ENCODE results near the gene PACS2. TPM values are rescaled to one million over a fixed set of nuclear protein-coding genes. Genes with fewer than 3 reads are reported as not detected.

Gene PACS2
- total and polyA plus RNA-seq, 4 experiments from 2014 or later = 1.9 to 76.6 (median 39.3) TPM

DNA sequence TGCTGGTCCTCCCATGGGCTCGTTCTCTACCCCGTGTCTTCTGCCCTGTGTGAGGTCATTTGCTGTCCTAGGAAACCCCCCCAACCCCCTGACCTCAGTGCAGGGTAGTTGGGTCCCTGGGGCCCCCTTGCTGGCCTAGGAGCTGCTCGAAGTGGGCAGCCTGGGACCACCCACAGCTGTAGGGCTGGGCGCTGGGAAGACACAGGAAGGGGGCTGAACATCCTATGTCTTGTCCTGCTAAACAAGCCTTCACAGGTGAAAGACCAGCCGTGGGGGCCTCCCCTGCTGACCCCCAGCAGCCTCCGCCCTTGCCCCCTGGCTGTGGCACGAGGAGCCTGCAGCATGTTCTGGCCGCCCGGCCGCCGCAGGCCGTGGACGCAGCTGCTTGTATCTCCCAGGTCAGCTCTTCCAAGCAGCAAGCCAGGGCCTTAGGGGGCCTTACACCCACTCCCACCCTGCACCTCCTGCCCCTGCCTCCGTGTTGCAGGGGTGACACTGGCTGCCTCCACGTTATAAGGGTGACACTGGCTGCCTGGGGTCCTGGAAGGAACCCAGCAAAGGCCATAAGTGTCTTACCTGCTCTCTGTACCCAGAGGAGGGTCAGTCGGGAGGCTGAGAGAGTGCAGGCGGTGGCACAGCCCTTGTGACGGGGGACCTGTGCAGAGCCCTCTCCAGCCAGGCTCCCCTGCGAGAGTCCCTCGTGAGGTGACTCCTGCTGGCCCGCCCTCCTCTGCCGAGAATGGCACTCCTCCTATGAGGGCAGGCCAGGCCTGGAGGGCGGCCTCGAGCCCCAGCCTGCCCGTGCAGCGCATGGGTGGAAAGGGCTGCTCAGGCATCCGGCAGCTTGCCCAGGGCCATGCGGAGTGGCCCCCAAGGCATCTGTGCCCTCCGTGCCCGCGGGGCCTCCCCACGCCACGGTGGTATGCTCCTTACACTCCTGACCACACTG, 72.3 kb downstream of the PACS2 start:
- peaks cover 0 to 2% (median 0%) of the 10 kb centered on the region in 4 donors for H3K4me1 Mint-ChIP-seq

DNA sequence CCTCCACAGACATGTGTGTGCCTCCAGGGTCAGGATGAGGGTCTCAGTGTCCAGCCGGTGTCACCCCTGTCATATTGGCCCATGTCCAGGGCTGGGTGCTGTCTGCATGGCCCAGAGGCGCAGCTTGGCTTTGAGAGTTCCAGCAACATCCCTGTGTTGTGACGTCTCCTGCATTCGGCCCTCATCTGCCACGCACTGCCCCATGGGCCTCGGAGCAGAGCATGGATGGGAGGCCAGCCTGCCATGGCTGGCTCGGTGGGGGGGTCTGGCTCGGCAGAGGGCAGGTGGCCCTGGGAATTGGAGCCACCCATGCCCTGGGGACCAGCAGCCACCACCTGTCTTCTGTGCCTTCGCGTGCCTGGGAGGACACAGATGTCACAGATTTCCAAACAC, 73.0 kb downstream of the PACS2 start:
- H3K27me3 ChIP-seq (ENCODE audit: insufficient read depth, low read length) = no peaks in the 10 kb centered on the region
- Mint-ChIP-seq H3K36me3 (peaks cover 4% of the 10 kb centered on the region in 2 donors), H3K27ac (no peak overlapping the region), H3K4me1 (peaks cover 0 to 2% (median 0%) of the 10 kb centered on the region in 4 donors), H3K9me3 (no peaks in the 10 kb centered on the region), H3K4me3 (no peak overlapping the region), H3K27me3 (no peaks in the 10 kb centered on the region)
- POLR2A ChIA-PET (ENCODE audit: partially characterized antibody) = no interaction called here
- no peaks in the 10 kb centered on the region for H3K36me3 ChIP-seq (ENCODE audit: insufficient read depth, low read length)
- H3K4me3 ChIP-seq (ENCODE audit: low read length in 2 of 2) = no peak overlapping the region
- intact Hi-C loops (cut with micrococcal nuclease) = no loop called here
- DNase-seq = no peak
- no peaks in the 10 kb centered on the region for H3K4me1 ChIP-seq (ENCODE audit: insufficient read depth, low read length)
- CTCF ChIA-PET (ENCODE audit: partially characterized antibody) = no interaction called here
- no peak overlapping the region for H3K27ac ChIP-seq (ENCODE audit: low read depth, low read length)
- H3K9me3 ChIP-seq (ENCODE audit: control insufficient read depth in 1 of 2, low read length in 2 of 2) = no peaks in the 10 kb centered on the region

More for the DNA sequence above, 72.3 kb downstream of the PACS2 start:
- Mint-ChIP-seq H3K36me3 (peaks cover 4% of the 10 kb centered on the region in 2 donors), H3K9me3 (no peaks in the 10 kb centered on the region), H3K4me3 (no peak overlapping the region), H3K27me3 (no peaks in the 10 kb centered on the region), H3K27ac (no peak overlapping the region)
- H3K27ac ChIP-seq (ENCODE audit: low read depth, low read length) = no peak overlapping the region
- CTCF ChIA-PET (ENCODE audit: partially characterized antibody) = interaction anchor here (0.8 kb wide), 1 partner anchor 16 kb away, joined by 3 read pairs; no protein-coding TSS in a partner anchor
- H3K27me3 ChIP-seq (ENCODE audit: insufficient read depth, low read length) = no peaks in the 10 kb centered on the region
- POLR2A ChIA-PET (ENCODE audit: partially characterized antibody) = no interaction called here
- intact Hi-C loops (cut with micrococcal nuclease) = no loop called here
- DNase-seq = no peak
- no peak overlapping the region for H3K4me3 ChIP-seq (ENCODE audit: low read length in 2 of 2)
- H3K4me1 ChIP-seq (ENCODE audit: insufficient read depth, low read length) = no peaks in the 10 kb centered on the region
- no peaks in the 10 kb centered on the region for H3K9me3 ChIP-seq (ENCODE audit: control insufficient read depth in 1 of 2, low read length in 2 of 2)
- no peaks in the 10 kb centered on the region for H3K36me3 ChIP-seq (ENCODE audit: insufficient read depth, low read length)

DNA sequence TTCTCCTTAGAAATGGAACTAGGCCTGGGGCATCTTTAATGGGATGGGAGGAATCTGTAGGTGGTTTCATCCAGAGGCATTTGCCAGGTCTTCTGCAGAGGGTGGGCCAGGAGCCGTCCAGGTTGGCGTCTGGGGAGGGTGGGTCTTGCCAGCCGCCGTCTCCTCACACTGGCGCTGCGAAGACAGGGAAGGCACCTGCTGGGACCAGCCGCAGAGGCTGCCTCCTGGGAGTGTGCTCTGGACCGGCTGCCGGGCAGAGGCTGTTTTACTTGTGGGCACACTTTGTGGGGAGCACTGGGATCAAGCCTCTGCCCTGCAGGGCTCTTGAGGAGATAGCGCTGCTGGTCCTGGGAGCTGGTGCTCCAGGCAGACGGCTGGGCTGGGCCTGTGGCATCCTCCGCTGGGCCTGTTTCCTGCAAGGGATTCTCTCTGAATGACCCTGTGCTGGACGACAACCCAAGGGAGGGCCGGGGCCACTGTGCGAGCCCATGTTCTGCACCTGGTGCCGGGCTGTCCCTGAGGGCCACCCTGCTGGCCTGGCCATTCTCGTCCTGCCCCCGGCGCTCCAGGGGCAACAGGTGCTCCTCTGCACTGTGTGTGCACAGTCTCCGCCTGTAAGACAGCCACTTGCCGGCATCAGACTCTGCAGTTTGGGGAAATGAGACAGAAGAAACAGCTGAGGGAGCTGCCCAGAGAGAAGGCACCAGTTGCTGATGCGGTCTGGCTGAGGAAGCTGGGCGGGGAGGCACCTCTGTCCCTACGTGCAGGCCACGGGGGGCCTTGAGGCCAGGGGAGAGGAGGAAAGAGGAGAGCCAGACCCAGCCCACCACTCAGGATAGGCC, 73.8 kb downstream of the PACS2 start:
- Mint-ChIP-seq H3K36me3 (peaks cover 4% of the 10 kb centered on the region in 2 donors), H3K4me1 (peaks cover 0 to 2% (median 0%) of the 10 kb centered on the region in 4 donors), H3K27ac (no peak overlapping the region), H3K27me3 (no peaks in the 10 kb centered on the region), H3K4me3 (no peak overlapping the region), H3K9me3 (no peaks in the 10 kb centered on the region)
- DNase-seq = no peak
- ChIA-PET CTCF (ENCODE audit: partially characterized antibody) (no interaction called here), POLR2A (ENCODE audit: partially characterized antibody) (interaction anchor here (0.9 kb wide), 1 partner anchor 22 kb away, joined by 3 read pairs; no protein-coding TSS in a partner anchor)
- Histone ChIP-seq H3K27ac (ENCODE audit: low read depth, low read length) (no peak overlapping the region), H3K9me3 (ENCODE audit: control insufficient read depth in 1 of 2, low read length in 2 of 2) (no peaks in the 10 kb centered on the region), H3K4me3 (ENCODE audit: low read length in 2 of 2) (no peak overlapping the region), H3K27me3 (ENCODE audit: insufficient read depth, low read length) (no peaks in the 10 kb centered on the region), H3K4me1 (ENCODE audit: insufficient read depth, low read length) (no peaks in the 10 kb centered on the region), H3K36me3 (ENCODE audit: insufficient read depth, low read length) (no peaks in the 10 kb centered on the region)
- intact Hi-C loops (cut with micrococcal nuclease) = no loop called here

DNA sequence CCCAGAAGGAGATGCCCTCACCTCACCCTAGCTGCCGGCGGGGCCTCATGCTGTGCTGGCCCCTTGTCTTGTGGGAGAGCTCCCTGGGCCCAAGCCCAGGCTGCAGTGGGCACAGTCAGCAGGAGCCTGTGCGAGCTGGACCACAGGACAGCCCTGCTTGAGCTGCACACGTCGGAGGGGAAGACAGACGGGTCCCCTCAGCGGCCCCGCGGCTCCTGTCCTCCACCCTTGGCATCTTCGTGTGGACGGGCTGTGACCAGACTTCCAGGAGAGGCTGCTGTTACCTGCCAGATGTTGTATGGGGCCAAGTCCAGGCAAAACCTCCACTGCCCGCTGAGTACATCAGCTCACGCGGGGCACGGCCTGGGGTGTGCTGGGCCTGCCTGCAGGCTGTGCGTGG, 74.4 kb downstream of the PACS2 start:
- CTCF ChIA-PET (ENCODE audit: partially characterized antibody) = no interaction called here
- no peak for DNase-seq
- Mint-ChIP-seq H3K4me1 (peaks cover 0 to 2% (median 0%) of the 10 kb centered on the region in 4 donors), H3K27me3 (no peaks in the 10 kb centered on the region), H3K36me3 (peaks cover 0 to 2% of the 10 kb centered on the region in 2 donors), H3K9me3 (no peaks in the 10 kb centered on the region), H3K27ac (no peak overlapping the region), H3K4me3 (no peak overlapping the region)
- POLR2A ChIA-PET (ENCODE audit: partially characterized antibody) = interaction anchor here (0.9 kb wide), 1 partner anchor 22 kb away, joined by 3 read pairs; no protein-coding TSS in a partner anchor
- no peaks in the 10 kb centered on the region for H3K9me3 ChIP-seq (ENCODE audit: control insufficient read depth in 1 of 2, low read length in 2 of 2)
- H3K4me1 ChIP-seq (ENCODE audit: insufficient read depth, low read length) = no peaks in the 10 kb centered on the region
- no peak overlapping the region for H3K27ac ChIP-seq (ENCODE audit: low read depth, low read length)
- H3K4me3 ChIP-seq (ENCODE audit: low read length in 2 of 2) = no peak overlapping the region
- no peaks in the 10 kb centered on the region for H3K27me3 ChIP-seq (ENCODE audit: insufficient read depth, low read length)
- intact Hi-C loops (cut with micrococcal nuclease) = no loop called here
- no peaks in the 10 kb centered on the region for H3K36me3 ChIP-seq (ENCODE audit: insufficient read depth, low read length)

DNA sequence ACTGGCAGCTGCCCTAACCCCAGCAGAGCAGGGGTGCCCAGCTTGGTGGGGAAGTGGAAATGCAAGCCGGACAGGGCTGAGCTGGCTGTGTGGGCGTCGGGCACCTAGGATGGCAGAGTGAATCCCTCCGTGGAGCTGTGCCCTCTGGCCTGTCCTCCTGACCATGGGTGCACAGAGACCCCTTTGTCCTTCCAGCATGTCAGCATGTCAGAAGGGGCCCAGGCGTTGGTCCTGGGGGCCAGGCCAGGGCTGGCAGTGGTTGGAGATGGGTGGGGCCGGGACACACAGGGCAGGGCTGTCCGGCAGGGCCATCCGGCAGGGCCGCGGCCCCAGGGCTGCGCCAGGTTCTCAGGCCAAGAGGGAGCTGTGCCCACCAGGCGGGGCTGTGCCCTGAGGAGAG, 75.0 kb downstream of the PACS2 start:
- Histone ChIP-seq H3K4me1 (ENCODE audit: insufficient read depth, low read length) (no peaks in the 10 kb centered on the region), H3K36me3 (ENCODE audit: insufficient read depth, low read length) (no peaks in the 10 kb centered on the region), H3K27me3 (ENCODE audit: insufficient read depth, low read length) (no peaks in the 10 kb centered on the region), H3K4me3 (ENCODE audit: low read length in 2 of 2) (no peak overlapping the region), H3K9me3 (ENCODE audit: control insufficient read depth in 1 of 2, low read length in 2 of 2) (no peaks in the 10 kb centered on the region), H3K27ac (ENCODE audit: low read depth, low read length) (no peak overlapping the region)
- no peak for DNase-seq
- H3K27ac Mint-ChIP-seq = no peak overlapping the region
- peaks cover 0 to 2% of the 10 kb centered on the region in 2 donors for H3K36me3 Mint-ChIP-seq
- H3K4me3 Mint-ChIP-seq = no peak overlapping the region
- peaks cover 0 to 2% (median 0%) of the 10 kb centered on the region in 4 donors for H3K4me1 Mint-ChIP-seq
- intact Hi-C loops (cut with micrococcal nuclease) = no loop called here
- ChIA-PET POLR2A (ENCODE audit: partially characterized antibody) (interaction anchor here (0.6 to 1.2 kb wide), 3 partner anchors 10 to 45 kb away, joined by 3 read pairs; no protein-coding TSS in a partner anchor), CTCF (ENCODE audit: partially characterized antibody) (interaction anchor here (1.4 kb wide), 2 partner anchors 15 to 100 kb away, joined by 3 read pairs; no protein-coding TSS in a partner anchor)
- no peaks in the 10 kb centered on the region for H3K27me3 Mint-ChIP-seq
- no peaks in the 10 kb centered on the region for H3K9me3 Mint-ChIP-seq

DNA sequence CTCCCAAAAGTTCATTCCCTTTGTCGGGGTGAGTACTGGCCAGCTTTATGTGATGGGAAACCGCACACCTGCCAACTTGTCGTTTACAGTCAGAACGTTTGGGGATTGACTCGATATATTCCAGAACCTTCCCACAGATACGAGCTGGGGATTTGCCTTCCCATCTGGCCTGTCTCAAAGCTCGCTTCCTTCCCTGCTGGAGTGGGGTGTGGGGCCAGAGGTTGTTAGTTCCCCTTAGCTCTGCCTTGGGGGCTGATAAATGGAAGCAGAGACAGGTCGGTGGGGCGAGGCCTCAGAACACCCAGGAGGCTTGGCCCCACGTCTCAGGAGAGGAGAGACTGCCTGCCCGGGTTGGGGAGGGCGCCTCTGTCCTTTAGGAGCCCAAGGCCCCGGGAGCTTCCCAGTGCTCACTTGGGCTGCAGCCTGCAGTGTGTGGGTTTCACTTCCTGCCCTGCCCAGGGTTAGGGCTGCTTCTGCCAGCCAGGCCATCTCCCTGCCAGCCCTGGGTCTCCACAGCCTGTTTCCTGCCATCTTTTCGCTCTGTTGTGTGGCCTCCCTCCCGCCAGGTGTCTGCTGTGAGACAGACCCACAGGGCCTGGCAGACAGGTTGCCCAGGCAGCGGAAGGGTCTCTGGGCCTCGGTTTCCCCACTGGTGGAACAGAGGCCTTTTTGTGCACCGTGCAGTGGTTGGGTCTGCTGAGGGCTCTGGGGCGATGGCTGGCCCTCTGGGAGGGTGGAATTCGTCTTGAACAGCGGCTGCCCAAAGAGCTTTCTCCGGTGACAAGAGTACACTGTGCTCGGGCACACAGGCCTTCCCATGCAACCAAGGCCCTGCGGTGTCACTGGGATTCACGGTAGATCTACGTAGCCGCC, 75.7 kb downstream of the PACS2 start:
- Mint-ChIP-seq H3K36me3 (peaks cover 0 to 2% of the 10 kb centered on the region in 2 donors), H3K27ac (peak overlapping the region in 1 of 7 donors; percentile 15), H3K9me3 (no peaks in the 10 kb centered on the region), H3K4me3 (no peak overlapping the region), H3K4me1 (peaks cover 0 to 2% (median 0%) of the 10 kb centered on the region in 4 donors), H3K27me3 (no peaks in the 10 kb centered on the region)
- Histone ChIP-seq H3K36me3 (ENCODE audit: insufficient read depth, low read length) (no peaks in the 10 kb centered on the region), H3K27ac (ENCODE audit: low read depth, low read length) (no peak overlapping the region), H3K9me3 (ENCODE audit: control insufficient read depth in 1 of 2, low read length in 2 of 2) (no peaks in the 10 kb centered on the region), H3K27me3 (ENCODE audit: insufficient read depth, low read length) (no peaks in the 10 kb centered on the region), H3K4me3 (ENCODE audit: low read length in 2 of 2) (no peak overlapping the region), H3K4me1 (ENCODE audit: insufficient read depth, low read length) (no peaks in the 10 kb centered on the region)
- DNase-seq = no peak
- intact Hi-C loops (cut with micrococcal nuclease) = no loop called here
- POLR2A ChIA-PET (ENCODE audit: partially characterized antibody) = interaction anchor here (0.6 to 1.2 kb wide), 3 partner anchors 9 to 44 kb away, joined by 3 read pairs; no protein-coding TSS in a partner anchor
- CTCF ChIA-PET (ENCODE audit: partially characterized antibody) = interaction anchor here (1.4 kb wide), 2 partner anchors 16 to 99 kb away, joined by 3 read pairs; no protein-coding TSS in a partner anchor

Data from CD4-positive, alpha-beta memory T cell (primary cell).